GM18519 (cell line): ENCODE data around the gene GLIS2.

Experiments
- ATAC-seq: cut with Tn5 transposase; IDR thresholded peaks from one replicate; pipeline ENCODE4 v1.9.1; 2021; ENCODE audit warnings: mild to moderate bottlenecking, moderate library complexity; ENCODE audit not compliant: unreplicated experiment, low FRiP score

Gene GLIS2

DNA sequence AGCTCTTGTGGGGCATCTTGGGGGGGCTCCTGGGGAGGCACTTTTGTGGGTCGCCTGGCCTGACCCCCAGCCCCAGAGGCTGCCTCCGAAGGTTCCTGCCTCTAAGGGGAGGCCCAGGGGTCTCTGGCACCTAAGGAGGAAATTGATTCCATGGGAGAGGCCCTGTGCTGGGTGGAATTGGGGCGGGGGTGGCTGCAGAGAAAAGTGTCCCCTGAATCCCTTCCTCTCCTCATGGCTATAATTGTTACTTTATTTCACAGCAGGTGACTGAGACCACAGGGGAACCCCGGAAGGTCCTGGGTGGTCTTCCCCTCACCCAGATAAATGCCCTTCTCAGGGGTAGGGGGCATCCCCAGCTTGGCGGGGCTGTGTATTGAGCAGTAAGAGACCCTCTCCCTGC lies 3.1 kb downstream of the GLIS2 start:
- ATAC-seq = no peak

DNA sequence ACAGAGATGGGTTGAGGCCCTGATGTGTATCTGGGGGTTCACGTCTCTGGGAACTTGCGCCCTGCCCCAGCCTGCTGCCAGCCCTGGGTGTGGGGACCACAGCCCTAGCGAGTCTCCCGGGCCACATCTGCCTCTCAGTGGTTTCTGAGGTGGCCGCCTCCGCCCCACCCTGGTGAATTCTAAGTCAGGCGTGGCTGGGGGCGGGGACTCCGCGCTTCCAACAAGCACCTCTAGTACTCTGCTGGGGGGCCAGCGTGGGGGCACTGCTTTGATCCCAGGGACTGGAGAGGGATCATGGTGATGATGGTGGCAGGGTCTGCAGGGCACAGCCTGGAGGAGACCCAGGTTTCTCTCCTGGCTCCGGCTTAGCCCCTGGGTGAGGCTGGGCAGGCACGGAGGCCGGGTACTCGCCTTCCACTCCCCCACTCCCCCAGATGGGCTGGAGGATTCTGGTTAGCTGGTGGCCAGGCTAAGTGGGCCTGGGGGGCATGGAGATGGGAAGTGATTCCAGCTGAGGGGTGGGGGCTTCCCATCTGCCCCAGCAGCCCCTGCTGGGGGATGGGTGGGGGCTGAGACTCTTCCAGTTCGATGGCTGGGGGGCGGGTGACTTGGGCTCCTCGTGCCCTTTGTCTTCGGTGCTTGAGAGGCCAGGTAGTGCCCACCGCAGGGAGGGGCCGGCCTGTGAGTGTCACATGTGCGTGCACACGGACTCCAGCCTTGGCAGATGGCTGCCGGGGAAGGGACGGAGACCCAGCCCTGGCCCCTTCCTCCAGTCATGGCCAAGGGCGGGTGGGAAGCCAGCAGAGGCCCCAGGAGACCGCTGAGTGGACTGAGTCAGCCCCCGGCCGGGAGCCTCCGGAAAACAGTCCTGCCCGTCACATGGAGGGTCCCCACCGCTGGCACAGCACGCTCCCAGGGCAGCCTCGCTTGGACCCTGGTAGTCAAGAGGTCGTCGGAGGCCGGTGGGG lies 3.9 kb downstream of the GLIS2 start:
- ATAC-seq = no peak

DNA sequence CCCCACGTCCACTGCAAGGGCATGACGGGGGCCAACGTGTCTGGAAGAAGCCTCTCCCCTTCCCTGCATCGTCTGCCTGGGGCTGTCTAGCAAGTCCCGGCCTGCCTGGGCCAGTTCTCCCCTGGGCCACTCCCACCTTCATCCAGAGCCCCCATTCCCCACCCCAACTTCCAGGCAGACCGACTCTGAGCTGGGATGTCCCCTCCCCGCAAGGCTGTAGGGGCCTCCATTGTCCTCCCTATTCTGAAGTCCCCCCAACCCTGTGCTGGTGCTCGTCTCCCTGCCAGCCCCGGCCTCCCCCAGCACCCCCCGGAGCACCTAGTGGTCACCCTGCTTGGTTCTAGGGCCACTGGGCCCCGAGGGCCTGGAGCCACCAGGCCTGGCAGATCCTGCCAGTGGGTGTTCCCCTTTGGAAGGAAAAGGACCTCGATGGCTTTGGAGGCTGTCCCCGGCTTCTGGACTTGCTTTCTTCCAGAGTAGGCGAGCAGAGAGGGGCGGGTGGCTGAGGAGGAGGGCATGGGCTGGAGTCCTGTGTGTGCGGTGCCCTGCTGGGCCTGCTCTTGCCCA lies 4.8 kb downstream of the GLIS2 start:
- ATAC-seq = no peak

DNA sequence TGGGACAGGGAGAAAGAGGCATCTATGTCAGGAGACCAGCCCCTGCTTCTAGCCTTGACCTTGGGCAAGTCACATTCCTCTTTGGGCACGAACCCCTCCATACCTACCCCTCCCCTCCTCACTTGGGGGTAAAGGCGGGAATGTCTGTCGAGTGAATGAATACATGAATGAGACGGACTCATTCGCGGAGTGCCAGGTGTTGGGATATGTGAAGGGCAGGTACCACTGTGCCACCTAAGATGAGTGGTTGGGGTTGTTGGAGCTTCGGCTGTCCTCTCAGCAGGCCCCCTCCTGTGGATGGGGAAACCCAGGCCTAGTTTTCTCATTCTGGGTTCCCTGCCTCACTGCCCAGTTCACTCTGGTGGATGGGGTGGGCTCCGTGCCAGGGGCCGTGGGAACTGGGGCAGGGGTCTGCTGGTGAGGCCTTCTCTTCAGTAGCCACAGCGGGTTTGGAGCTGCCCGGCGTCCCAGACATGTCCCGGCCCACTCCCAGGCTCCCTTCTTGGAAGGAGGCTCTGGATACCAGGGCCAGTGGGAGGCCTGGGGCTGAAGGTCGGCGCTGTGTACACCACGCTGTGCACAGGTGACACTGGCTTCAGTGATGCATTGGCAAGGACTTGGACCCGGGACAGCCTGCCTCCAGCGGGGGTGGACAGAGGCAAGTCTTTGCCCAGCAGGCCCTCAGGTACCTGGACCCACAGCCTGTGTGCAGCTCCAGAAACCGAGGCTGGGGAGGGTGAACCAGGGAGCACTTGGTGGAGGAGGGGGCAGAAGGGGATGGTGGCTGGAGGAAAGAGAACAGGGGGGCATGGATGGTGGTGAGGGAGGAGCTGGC lies 5.6 kb downstream of the GLIS2 start:
- no peak for ATAC-seq

DNA sequence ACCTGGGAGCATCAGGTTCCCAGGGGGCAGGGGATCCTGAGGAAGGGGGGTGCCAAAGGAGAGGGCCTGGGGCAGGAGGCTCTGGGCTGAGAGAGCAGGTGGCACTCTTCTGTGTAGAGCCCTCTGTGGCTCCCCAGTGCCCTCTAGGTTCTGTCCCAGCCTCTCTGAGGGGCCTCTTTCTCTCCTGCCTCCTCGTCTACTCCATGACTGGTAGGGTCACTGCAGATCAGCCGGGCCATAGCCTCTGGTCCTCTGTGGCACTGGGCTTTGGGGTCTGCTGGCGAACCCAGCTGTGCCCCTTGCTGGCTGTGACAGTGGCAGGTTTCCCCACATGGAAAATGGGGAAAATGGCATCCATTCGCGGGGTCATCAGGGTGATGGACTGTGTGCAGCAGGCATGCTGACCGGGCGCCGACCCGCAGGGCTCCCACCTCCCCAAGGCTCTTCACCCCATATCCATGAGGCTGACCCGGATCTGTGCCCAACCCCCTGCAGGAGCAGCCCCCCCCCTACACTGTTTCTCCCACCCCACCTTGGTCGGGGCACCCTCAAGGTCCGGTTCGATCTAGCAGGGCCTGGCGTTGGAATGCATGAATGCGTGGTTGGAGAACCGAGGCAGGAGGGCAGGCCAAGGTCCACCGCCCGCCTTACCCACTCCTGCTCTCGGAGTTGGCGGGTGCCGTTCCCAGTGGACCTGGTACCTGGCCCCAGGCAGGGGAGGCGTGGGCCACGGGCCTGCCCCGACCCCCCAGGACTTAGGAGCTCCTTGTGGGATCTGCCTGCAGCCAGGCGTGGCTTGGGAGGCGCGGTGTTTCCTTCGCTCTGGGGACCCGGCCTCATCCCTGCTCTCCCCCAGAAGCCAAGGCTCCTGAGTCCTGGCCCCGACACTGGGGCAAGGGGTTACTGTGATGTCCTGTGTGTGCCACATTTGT lies 6.5 kb downstream of the GLIS2 start:
- ATAC-seq = no peak

DNA sequence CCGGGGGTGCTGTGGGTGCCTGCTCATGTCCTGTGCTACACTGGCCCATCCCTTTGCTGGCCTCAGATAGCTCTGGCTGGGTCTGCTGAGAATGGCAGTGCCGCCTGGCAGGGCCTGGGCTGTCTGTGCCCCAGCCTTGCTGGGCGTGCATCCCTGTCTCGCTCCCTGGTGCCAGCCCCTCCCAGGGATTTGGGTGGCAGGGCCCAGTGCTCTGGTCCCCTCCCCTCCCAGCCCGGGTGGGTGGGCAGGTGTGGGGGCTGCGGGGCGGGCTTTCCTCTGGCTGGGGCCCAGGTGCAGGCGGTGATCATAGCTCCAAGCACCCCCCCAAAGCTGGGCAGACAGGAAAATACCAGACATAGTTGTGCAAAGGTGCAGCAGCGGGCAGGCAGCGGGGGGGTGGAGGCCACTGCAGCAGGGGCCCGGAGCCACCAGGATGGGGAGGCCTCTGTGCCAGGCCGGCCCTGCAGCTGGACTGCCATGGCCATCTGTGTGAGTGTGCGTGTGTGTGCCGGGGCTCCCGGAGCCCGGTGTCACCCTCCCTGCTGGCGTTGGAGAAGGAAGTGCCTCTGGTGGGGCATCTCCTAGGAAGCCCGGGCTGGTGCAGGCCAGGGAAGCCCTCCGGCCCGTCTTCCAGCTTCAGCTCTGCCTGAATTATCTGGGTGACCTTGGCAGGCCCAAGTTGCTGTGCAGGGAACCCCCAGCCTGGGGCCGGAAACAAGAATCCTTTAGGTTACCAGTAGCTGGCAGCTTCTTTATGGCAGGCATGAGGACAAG lies 7.4 kb downstream of the GLIS2 start:
- ATAC-seq = no peak

DNA sequence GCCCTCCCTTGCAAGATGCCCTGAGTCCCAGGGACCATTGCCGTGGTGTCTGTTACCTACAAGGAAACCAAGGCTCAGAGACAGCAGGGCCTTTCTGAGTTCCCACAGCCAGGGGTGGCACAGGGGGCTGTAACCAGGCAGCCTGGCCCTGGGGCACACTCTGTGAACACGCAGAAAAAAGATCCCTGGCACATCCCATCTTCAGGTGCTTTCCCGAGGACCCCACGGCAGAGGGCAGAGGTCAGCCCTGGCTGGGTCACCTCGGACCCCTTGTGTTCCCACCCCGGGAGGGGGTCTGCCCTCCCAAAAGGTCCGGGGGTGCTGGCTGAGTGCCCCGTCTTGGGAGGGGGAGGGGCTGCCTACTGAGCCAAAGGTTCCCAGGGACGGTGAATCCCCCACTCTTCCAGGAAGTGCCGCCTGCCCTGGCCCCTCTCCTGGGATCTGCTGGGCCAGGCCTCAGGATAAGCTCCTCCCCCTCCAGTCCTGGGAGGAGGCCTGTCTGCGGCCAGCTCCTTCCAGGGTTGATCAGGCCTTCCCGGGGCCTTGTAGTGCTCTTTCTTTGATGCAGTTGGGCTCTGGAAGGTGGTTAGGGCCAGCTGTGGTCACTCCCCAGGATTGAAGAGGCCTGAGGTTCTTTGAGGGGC lies 8.1 kb downstream of the GLIS2 start:
- no peak for ATAC-seq

DNA sequence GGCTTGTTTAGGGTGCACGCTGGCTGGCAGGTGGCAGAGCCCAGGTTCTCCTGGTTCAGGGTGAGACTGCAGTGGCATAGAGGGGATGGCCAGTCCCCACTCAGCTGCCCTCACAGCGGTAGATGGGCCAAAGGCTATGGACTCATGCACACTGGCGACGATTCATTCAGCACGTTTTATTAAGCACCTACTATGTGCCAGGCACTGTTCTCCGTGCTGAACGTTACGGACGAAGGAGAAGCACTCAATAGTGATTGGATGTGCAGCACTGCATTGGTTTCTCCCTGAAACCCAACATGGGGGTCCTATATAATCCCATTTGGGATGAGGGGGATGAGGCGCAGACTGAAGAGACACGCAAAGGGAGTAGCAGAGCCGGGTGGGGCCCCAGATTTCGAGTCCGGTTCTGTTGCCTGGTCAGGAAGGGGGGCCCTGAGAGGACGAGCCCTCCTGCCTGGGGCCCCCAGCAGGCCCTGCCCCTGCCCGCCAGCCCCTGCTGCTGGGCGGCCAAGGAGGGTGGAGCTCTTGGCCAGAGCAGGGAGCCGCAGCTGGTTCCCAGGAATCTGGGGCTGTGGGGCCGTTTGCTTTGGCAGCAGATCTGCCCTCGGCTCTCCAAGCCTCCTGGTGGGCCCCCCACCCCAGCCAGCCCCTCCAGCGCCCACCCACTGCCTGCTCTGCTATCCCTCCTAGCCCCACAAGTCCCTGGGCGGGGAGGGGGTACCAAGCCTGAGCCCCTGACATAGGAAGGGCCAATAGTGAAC lies 8.8 kb downstream of the GLIS2 start:
- ATAC-seq = no peak

DNA sequence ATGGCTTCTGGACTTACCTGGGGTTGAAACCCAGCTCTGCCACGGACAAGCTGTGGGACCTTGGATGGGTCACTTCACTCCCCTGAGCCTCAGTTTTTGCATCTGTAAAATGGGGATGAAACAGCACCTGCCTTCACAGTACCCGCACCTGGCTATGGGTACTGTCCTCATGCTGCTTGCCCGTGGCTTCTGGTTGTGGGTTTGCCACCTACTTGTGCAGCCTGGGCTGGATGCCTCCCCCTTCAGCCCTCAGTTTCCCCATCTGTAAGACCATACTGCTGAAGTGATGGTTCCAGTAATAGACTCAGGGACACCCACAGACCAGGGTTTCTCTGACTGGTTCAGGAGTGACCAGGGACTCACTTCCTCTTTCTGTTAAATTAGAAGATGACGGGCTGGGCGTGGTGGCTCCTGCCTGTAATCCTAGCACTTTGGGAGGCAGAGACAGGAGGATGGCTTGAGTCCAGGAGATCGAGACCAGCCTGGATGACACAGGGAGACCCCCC lies 9.4 kb downstream of the GLIS2 start:
- ATAC-seq = no peak

DNA sequence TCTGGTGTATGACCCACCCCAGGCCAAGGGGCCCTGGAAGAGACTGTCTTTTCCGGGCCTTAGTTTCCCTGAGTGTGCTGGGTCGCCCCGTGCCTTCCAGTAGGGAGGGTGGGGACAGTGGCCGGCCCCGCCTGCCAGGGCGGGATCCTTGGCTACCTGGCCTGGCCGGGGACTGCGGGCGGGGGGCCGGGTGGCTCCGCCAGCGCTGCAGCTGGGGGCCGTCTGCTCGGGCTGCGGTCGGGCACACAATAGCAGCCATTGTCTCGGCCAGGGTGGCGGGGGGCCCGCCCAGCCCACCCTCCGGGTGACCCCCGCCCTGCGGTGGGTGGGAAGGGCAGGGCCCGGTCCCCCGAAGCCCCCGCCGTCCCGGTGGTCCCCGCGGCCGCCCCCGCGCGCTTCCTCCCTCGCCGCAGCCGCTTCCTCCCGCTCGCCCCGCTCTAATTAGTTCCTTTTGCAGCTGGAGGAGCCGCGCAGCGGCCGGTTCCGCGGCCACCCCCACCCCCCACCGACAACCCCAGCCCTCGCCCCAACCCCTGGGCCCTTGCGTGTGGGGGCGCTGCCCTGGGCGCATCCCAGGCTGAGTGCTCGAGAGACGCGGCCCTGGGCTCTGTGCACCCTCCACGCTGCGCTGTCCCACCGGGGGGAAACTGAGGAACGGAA lies 11.6 kb downstream of the GLIS2 start:
- ATAC-seq = no peak

DNA sequence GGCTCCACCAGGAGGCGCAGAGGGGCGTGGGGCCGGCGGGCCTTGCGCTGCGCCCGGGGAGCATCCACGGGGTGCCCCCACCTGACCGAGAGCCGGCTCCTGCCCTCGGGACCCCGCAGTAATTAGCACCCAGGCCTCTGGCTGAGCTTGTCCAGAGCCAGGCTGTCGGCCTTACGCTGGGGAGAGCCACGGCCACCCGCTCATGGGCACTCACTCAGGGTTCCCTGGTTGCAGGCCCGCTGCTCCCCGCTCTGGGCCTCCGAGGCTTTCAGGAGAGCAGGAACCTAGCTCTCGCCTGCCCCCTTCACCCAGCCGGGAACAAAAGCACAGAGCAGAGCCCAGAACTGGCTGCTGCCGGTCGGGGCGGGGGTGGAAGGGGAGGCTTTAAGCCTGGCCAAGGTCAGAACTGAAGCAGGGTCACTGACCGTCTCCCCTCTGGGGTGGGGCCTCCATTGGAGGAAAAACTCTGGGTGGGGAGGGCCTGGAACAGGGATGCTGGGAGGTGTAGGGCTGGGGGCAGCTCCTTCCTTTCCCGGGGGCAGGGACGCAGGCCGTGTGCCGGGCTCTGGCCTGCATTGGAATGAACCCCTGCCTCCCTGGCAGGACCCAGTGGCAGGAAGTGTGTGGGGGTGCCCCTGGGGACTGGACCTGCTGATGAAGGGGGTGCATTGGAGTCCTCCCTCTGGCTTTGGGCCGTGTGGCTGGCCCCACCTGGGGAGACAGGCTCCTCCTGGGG lies 12.3 kb downstream of the GLIS2 start:
- no peak for ATAC-seq

DNA sequence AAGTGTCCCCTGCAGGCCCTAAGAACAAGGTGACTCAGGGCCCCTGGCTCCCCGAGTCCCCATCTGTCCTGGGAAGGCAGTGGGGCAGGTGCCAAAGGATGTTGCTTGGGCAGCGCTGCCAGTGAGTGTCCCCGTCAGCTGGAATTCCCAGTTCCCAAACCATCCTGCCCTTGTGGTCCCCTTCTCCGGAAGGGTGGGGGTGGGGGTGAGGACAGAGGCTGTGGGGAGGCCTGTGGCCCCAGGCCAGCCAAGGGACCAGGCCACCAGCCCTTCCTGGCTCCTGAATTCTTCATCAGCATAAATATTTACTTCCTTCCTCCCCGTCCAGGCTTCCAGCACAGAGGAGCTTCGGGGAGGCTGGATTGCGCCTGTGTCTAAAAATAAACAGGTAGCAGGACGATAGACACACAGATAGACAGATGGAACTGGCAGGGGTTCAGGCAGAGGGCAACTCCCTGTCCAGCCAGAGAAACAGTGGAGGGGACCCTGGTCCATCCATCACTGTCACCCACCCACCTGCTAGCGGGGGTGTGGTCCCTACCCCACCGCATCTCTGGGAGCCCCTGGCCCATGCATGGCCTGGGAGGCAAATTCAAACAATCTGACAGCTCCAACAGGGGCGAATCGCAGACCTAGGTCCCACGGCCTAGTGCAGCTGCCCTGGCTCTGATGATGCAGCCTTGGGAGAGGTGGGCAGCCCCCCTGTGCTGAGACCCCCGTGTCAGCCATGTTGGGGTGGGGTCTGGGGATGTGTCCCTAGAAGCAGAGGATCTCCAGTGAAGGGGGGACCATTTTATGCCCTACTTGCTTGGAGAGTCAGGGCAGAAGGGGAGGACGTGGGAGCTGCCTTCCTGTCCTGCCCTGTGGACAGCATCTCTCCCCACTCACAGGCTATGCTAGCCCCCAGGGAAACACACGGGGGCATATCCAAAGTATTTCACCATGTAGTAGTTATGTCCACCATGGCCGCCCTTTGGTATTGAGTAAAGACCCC lies 13.2 kb downstream of the GLIS2 start:
- no peak for ATAC-seq

DNA sequence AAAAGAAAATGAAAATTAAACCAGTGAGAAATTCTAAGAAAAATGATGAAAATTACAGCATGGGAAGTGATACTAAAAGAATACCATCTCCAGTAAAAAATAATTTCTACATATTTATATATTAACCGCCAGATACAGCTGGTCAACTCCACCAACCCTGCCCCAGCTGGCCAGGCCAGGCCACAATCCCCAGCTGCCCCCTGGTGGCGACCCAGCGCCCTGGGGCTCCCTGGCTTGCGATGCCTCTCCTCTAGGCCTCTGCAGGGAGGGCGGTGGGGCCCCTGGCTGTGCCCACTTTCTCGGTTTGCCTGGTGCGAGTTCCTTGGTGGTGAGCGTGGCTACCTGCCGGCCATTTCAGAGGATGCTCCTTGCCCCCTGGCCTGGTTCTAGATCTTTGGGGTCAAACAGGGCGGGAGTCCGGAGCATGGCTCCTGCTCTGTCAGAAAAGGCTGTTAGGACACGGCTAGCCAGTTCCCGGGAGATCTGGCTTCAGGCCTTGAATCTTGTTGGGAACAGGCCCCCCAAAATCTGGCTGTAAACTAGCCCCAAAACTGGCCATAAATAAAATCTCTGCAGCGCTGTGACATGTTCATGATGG lies 14.5 kb downstream of the GLIS2 start:
- no peak for ATAC-seq

DNA sequence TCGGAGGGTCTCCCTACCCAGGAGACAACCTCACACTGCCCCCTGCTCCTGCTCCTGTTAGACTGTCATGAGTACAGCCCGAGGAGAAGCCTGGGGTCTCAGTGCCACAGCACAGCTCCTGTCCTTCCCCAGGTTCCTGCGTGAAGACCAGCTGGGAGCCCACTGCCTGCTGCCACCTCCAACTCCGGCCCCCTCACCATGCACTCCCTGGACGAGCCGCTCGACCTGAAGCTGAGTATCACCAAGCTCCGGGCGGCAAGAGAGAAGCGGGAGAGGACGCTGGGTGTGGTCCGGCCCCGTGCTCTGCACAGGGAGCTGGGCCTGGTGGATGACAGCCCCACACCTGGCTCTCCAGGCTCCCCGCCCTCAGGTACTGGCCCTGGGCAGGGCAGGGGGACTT lies 16.2 kb downstream of the GLIS2 start:
- no peak for ATAC-seq

DNA sequence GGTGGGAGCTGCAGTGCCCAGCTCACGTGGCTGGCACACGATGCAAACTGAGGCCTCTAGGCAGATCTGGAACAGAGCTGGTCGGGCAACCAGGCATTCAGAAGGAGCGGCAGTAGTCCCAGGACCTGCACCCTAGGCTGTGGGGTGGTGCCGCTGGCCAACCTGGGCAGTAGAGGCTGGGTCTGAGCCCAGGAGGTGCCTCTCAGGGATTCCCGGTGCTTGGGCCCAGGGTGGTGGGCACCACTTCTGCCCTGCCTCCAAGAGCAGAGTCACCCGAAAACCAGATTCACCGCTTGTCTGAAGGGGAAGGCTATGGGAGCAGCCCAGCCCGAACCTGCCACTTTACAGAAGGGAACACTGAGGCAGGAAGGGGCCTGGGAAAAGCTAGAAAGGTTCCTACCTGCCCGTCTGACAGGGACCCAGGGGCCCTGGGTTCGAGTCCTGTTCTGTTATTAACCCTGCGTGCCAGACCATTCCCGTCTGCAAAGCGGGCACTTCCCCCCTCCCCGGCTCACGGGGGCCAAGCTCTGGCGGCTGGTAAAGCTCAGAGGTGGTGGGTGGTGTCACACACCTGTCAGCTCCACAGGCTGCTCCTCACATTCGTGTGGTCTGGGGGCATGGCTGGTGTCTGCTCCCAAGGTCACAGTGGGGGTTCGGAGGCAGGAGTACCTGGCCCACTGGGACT lies 16.9 kb downstream of the GLIS2 start:
- ATAC-seq = no peak
